GM21717 (cell line): ENCODE data around the gene ADAM8.

Experiments used
- ATAC-seq: cut with Tn5 transposase; IDR thresholded peaks from one replicate; pipeline ENCODE4 v1.9.1; 2021; ENCODE audit warnings: mild to moderate bottlenecking, moderate library complexity; ENCODE audit not compliant: unreplicated experiment

Gene ADAM8

GRCh38 chr10:133282846-133283390 lies 6.2 kb upstream of the ADAM8 start:
- ATAC-seq: no peak

GRCh38 chr10:133281628-133282372 lies 5.1 kb upstream of the ADAM8 start:
- ATAC-seq: no peak

DNA sequence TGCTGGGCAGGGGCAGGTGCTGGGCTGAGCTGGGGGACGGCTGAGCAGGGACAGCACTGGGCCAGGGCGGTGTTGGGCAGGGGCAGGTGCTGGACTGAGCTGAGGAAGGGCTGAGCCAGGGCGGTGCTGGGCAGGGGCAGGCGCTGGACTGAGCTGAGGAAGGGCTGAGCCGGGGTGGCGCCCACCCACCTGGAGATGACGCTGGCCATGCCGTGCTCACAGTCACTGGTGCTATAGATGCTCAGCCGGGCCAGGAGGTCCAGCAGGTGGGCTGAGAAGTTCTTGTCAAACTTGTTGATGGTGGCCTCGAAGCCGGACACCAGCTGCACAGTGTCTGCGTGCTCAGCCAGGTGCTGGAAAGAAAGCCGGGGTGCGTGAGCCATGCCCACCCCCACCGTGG lies 4.4 kb upstream of the ADAM8 start:
- no peak for ATAC-seq

- ATAC-seq: no peak
These were observed 3.9 kb upstream of the ADAM8 start for GRCh38 chr10:133280391-133281059.

DNA sequence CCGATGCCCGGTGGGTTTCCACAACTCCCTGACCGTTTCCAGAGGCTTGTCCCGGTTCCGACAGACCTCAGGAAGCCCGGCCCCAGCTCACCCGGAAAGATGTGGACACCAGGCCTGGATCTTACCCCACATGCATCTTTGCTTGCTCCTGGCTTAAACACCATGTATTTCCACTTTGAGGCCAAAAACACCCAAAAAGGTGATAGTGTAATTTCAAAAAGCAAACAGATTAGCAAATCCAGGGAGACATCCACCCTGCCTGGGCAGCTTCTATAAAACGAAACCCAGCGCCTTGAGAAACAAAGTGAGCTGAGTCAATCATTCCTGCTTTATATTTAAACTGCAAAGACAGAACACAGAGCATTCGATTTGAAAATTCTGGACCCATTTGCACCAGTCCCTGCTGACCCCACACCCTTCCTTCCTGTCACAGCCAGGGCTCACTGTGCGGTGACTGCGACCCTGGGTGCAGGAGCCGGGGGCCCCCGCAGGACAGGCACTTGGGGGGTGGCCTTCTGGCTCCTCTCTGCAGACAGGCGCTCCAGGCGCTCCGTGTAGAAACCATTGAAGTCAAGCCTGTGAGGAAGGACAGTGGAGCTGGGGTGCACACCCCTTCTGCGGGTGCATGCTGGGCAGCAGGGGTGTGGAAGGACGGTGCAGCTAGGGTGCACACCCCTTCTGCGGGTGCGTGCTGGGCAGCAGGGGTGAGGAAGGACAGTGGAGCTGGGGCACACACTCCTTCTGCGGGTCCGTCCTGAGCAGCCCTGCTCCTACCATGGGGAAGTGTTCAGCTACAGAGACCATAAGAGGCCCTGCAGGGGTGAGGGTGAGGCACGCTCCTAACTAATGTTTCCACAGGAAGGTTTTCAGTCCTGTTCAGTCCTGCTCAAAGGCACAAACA lies 2.9 kb upstream of the ADAM8 start:
- ATAC-seq: no peak

DNA sequence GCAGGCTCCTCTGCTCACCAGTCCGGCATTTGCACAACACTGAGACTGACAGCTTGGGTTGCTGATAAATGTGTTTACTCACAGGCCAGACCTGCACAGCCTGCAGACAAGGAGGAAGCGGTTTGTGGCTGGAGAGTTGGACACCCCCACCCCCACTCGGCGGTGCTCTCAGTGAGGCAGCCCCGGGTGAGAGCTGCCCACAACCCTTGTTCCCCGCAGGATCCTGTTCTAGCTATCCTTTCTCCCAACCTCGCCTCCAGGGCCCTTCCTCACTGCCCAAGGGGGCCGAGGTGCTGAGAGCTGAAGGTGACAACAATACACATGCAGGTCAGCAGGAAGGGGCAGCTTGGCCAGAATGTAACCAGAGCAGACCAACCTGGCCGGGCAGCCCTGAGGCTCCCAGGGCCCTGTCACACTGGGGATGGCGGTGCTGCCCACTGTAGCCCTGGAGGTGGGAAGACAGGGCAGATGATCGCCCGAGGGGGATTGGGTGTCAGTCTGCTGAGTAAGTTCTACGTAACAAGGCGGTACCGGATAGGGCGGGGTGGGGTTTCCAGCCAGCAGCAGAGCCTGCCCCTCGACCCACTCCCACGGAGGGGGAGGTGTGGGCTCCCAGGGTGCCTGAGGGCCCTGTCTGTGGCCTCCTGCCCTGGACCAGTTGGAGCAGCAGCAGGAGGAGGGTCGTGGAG lies 2.1 kb upstream of the ADAM8 start:
- ATAC-seq: no peak

GRCh38 chr10:133277993-133278576 lies 1.4 kb upstream of the ADAM8 start:
- no peak for ATAC-seq

- no peak for ATAC-seq
These were observed 767 bp upstream of the ADAM8 start for GRCh38 chr10:133277277-133277992.

GRCh38 chr10:133276100-133276434 lies 601 bp downstream of the ADAM8 start:
- peak; percentile 0 for ATAC-seq

GRCh38 chr10:133275684-133276092 lies 980 bp downstream of the ADAM8 start:
- peak; percentile 38 for ATAC-seq

GRCh38 chr10:133274751-133275683 lies 1.7 kb downstream of the ADAM8 start:
- peak; percentile 55 for ATAC-seq

GRCh38 chr10:133273534-133274143 lies 3.0 kb downstream of the ADAM8 start:
- ATAC-seq: no peak

DNA sequence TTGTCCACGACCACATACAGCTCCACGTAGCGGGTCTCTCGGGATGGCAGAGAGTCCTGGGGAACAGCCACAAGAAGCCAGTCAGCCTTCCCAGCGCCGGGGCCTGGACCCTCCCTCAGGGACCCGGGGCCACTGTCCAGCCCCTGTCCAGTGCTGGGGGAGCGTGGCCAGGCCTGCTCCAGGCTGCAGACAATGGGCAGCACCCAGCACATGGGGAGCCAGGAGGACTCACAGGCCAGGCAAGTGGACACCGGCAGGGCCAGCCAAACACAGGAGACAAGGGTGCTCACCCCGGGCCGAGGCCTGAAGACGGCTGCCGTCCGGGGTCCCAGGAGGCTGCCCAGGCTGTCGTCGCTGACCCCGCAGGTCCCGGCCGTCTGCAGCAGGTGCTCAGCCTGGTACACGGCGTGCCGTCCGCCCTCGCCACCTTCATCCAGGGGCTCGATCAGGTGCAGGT lies 3.7 kb downstream of the ADAM8 start:
- no peak for ATAC-seq

- no peak for ATAC-seq
These were observed 4.2 kb downstream of the ADAM8 start for GRCh38 chr10:133272301-133272963.

DNA sequence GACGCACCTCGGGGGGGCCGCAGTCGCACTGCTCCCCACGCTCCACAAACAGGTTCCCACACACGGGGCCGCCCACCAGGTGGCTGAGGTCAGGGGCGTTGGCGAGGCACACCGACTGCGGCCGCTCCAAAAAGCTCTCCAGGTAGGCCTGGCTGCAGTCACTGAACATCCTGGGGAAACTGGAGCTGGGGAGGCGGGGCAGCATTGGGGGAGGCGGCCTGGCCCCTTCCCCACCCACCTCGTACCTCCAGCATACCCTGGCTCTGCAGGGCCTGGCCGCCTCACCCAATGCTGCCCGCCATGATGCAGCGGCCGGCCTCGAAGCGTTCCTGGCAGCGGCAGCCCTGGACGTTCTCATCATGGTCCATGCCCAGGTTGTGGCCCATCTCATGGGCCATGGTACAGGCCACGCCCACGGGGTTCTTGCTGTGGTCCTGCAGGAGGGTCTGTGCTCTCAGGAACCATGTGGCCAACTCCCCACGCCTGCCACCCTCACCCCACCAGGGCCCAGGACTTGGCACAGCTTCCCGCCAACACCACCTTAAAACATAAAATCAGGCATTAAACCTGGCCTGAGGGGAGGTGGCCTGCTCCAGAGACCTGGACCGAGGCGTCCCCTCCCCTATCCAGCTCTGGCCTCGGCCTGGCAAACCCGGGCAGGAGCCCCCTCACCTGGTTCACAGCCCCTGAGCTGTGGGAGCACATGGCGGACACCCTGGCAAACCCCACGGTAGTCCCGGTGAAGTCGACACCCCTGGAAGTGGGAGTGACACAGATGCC lies 5.0 kb downstream of the ADAM8 start:
- no peak for ATAC-seq

DNA sequence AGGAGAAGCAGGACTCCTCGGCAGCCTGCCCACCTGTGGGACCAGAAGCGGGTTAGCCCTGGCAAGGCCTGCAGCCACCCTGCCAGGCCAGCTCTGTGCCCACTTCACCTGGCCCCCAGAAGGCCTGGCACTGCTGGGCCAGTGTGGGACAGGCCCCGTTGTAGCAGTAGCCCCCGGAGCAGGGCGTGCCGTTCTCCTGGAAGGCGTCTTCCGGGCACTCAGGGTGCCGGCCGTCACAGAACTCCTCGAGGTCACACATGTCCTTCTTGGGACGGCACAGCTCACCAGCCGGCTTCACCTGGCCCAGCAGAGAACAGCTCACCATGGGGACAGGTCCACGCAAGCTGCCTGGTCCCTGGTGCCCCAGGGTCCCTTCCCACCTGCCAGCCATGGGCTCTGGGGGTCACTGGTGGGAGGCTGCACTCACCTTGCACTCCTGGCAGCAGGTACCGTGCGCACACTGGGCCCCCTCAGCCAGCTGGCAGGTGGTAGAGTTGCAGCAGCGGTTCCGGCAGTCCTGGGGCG lies 5.8 kb downstream of the ADAM8 start:
- ATAC-seq: no peak

DNA sequence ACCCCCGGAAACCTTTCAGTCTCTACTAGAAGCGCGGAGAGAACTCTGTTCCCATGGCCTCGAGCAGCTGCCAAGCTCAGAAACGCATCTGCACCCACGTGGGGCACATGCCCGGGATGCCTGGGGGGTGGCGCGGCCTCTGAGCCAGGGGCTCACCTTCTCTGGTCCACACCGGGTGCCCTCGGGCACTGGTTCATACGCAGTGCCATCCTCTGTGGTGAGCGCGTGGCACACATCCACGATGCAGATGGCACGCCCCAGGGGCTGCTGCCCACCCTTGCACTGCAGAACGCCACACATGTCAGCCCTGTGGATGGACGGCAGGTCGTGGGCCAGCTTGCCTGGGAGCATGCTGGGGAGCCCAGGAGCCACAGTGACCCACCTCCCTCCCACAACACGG lies 6.5 kb downstream of the ADAM8 start:
- no peak for ATAC-seq
